IPS-15b (cell line): Measurements from ENCODE around the gene GSS.

Experiments used
- H3K27me3 ChIP-seq: one replicate; pipeline ENCODE4 v1.6.1; 2013; ENCODE audit warnings: low read length; ENCODE audit not compliant: control insufficient read depth, insufficient read depth
- H3K36me3 ChIP-seq: one replicate; pipeline ENCODE4 v1.6.1; 2013; ENCODE audit warnings: low read length; ENCODE audit not compliant: control insufficient read depth, insufficient read depth
- H3K4me1 ChIP-seq: one replicate; pipeline ENCODE4 v1.6.1; 2013; ENCODE audit warnings: mild to moderate bottlenecking, low read length; ENCODE audit not compliant: control insufficient read depth, insufficient read depth
- H3K4me3 ChIP-seq: one replicate; pipeline ENCODE4 v1.5.1; 2013; ENCODE audit warnings: low read depth, low read length
- H3K9ac ChIP-seq: one replicate; pipeline ENCODE4 v1.6.1; 2013; ENCODE audit warnings: low read depth, mild to moderate bottlenecking, low read length
- H3K9me3 ChIP-seq: one replicate; pipeline ENCODE4 v1.6.1; 2013; ENCODE audit warnings: mild to moderate bottlenecking, low read length; ENCODE audit not compliant: control insufficient read depth, insufficient read depth

Gene GSS

GRCh38 chr20:34968042-34968775 is 12.6 kb upstream of the GSS start:
- Histone ChIP-seq H3K27me3 (no peaks in the 10 kb centered on the region), H3K4me3 (no peak overlapping the region), H3K36me3 (no peaks in the 10 kb centered on the region), H3K9ac (no peak overlapping the region), H3K4me1 (no peaks in the 10 kb centered on the region), H3K9me3 (no peaks in the 10 kb centered on the region)

- Histone ChIP-seq H3K4me1 (no peaks in the 10 kb centered on the region), H3K36me3 (no peaks in the 10 kb centered on the region), H3K9me3 (no peaks in the 10 kb centered on the region), H3K4me3 (no peak overlapping the region), H3K9ac (no peak overlapping the region), H3K27me3 (no peaks in the 10 kb centered on the region)
These were observed 11.8 kb upstream of the GSS start for GRCh38 chr20:34967421-34967820.

- no peak overlapping the region for H3K4me3 ChIP-seq
- H3K9me3 ChIP-seq, result no peaks in the 10 kb centered on the region
- no peaks in the 10 kb centered on the region for H3K27me3 ChIP-seq
- H3K4me1 ChIP-seq, result no peaks in the 10 kb centered on the region
- H3K36me3 ChIP-seq, result no peaks in the 10 kb centered on the region
- H3K9ac ChIP-seq, result no peak overlapping the region
These were observed 9.4 kb upstream of the GSS start for GRCh38 chr20:34965051-34965450.

GRCh38 chr20:34964486-34964885 is 8.9 kb upstream of the GSS start:
- Histone ChIP-seq H3K36me3 (no peaks in the 10 kb centered on the region), H3K4me3 (no peak overlapping the region), H3K4me1 (no peaks in the 10 kb centered on the region), H3K9me3 (no peaks in the 10 kb centered on the region), H3K9ac (no peak overlapping the region), H3K27me3 (no peaks in the 10 kb centered on the region)

GRCh38 chr20:34956751-34957472 is 1.3 kb upstream of the GSS start:
- no peak overlapping the region for H3K9ac ChIP-seq
- no peaks in the 10 kb centered on the region for H3K27me3 ChIP-seq
- H3K36me3 ChIP-seq, result no peaks in the 10 kb centered on the region
- H3K9me3 ChIP-seq, result no peaks in the 10 kb centered on the region
- peaks cover 16% of the 10 kb centered on the region for H3K4me1 ChIP-seq
- no peak overlapping the region for H3K4me3 ChIP-seq

GRCh38 chr20:34956041-34956458 is 444 bp upstream of the GSS start:
- Histone ChIP-seq H3K27me3 (no peaks in the 10 kb centered on the region), H3K4me3 (peak overlapping the region; percentile 93), H3K9me3 (no peaks in the 10 kb centered on the region), H3K4me1 (peaks cover 16% of the 10 kb centered on the region), H3K9ac (peak overlapping the region; percentile 58), H3K36me3 (no peaks in the 10 kb centered on the region)

- Histone ChIP-seq H3K36me3 (no peaks in the 10 kb centered on the region), H3K9me3 (no peaks in the 10 kb centered on the region), H3K4me1 (peaks cover 16% of the 10 kb centered on the region), H3K4me3 (peak overlapping the region; percentile 93), H3K27me3 (no peaks in the 10 kb centered on the region), H3K9ac (peak overlapping the region; percentile 93)
These were observed 739 bp downstream of the GSS start for GRCh38 chr20:34954904-34955230.

GRCh38 chr20:34953960-34954359 is 1.6 kb downstream of the GSS start:
- Histone ChIP-seq H3K27me3 (no peaks in the 10 kb centered on the region), H3K9me3 (no peaks in the 10 kb centered on the region), H3K4me1 (peaks cover 16% of the 10 kb centered on the region), H3K9ac (no peak overlapping the region), H3K36me3 (no peaks in the 10 kb centered on the region), H3K4me3 (no peak overlapping the region)

- no peaks in the 10 kb centered on the region for H3K36me3 ChIP-seq
- no peak overlapping the region for H3K4me3 ChIP-seq
- no peaks in the 10 kb centered on the region for H3K27me3 ChIP-seq
- H3K9ac ChIP-seq, result no peak overlapping the region
- H3K4me1 ChIP-seq, result peaks cover 16% of the 10 kb centered on the region
- no peaks in the 10 kb centered on the region for H3K9me3 ChIP-seq
These were observed 2.9 kb downstream of the GSS start for GRCh38 chr20:34952671-34953070.

GRCh38 chr20:34951652-34952051 is 4.0 kb downstream of the GSS start:
- Histone ChIP-seq H3K4me3 (no peak overlapping the region), H3K4me1 (peaks cover 11% of the 10 kb centered on the region), H3K36me3 (no peaks in the 10 kb centered on the region), H3K27me3 (no peaks in the 10 kb centered on the region), H3K9ac (no peak overlapping the region), H3K9me3 (no peaks in the 10 kb centered on the region)

- no peaks in the 10 kb centered on the region for H3K36me3 ChIP-seq
- H3K9ac ChIP-seq, result no peak overlapping the region
- no peaks in the 10 kb centered on the region for H3K27me3 ChIP-seq
- H3K4me3 ChIP-seq, result no peak overlapping the region
- peaks cover 7% of the 10 kb centered on the region for H3K4me1 ChIP-seq
- no peaks in the 10 kb centered on the region for H3K9me3 ChIP-seq
These were observed 4.4 kb downstream of the GSS start for GRCh38 chr20:34951252-34951651.

- no peak overlapping the region for H3K4me3 ChIP-seq
- H3K27me3 ChIP-seq, result no peaks in the 10 kb centered on the region
- H3K9ac ChIP-seq, result no peak overlapping the region
- no peaks in the 10 kb centered on the region for H3K9me3 ChIP-seq
- peaks cover 4% of the 10 kb centered on the region for H3K36me3 ChIP-seq
- no peaks in the 10 kb centered on the region for H3K4me1 ChIP-seq
These were observed 6.5 kb downstream of the GSS start for GRCh38 chr20:34949120-34949519.
